Panc1 (cell line): ENCODE measurements around the gene UGT1A6.

ENCODE experiments used
- POLR2AphosphoS5 ChIP-seq: IDR thresholded peaks from 2 replicates; pipeline ENCODE4 v1.6.1; 2012; ENCODE audit warnings: mild to moderate bottlenecking, low read depth, low read length, moderate library complexity
- TCF7L2 ChIP-seq: IDR thresholded peaks from 2 replicates; pipeline ENCODE4 v1.6.1; 2011; ENCODE audit warnings: mild to moderate bottlenecking, low read depth, low read length, inconsistent platforms
- TF ChIP-seq, protein P1 (sequence below): fragments of 450-650 bp; IDR thresholded peaks from 2 replicates; pipeline ENCODE4 v1.5.1; 2017; ENCODE audit warnings: mild to moderate bottlenecking
- TF ChIP-seq, protein P2 (sequence below), 2 experiments: IDR thresholded peaks; 2 replicates each; pipeline ENCODE4 v1.6.1; 2011 to 2012; ENCODE audit warnings: low read depth in 2 of 2, control low read depth in 1 of 2, low read length in 1 of 2, mild to moderate bottlenecking in 1 of 2, moderate library complexity in 1 of 2; ENCODE audit not compliant: insufficient read depth in 1 of 2

GRCh38 chr2:233686928-233687327 lies 5.8 kb upstream of the UGT1A6 start:
- TF ChIP-seq, protein P1, sequence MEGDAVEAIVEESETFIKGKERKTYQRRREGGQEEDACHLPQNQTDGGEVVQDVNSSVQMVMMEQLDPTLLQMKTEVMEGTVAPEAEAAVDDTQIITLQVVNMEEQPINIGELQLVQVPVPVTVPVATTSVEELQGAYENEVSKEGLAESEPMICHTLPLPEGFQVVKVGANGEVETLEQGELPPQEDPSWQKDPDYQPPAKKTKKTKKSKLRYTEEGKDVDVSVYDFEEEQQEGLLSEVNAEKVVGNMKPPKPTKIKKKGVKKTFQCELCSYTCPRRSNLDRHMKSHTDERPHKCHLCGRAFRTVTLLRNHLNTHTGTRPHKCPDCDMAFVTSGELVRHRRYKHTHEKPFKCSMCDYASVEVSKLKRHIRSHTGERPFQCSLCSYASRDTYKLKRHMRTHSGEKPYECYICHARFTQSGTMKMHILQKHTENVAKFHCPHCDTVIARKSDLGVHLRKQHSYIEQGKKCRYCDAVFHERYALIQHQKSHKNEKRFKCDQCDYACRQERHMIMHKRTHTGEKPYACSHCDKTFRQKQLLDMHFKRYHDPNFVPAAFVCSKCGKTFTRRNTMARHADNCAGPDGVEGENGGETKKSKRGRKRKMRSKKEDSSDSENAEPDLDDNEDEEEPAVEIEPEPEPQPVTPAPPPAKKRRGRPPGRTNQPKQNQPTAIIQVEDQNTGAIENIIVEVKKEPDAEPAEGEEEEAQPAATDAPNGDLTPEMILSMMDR: no peak
- TF ChIP-seq, protein P2, sequence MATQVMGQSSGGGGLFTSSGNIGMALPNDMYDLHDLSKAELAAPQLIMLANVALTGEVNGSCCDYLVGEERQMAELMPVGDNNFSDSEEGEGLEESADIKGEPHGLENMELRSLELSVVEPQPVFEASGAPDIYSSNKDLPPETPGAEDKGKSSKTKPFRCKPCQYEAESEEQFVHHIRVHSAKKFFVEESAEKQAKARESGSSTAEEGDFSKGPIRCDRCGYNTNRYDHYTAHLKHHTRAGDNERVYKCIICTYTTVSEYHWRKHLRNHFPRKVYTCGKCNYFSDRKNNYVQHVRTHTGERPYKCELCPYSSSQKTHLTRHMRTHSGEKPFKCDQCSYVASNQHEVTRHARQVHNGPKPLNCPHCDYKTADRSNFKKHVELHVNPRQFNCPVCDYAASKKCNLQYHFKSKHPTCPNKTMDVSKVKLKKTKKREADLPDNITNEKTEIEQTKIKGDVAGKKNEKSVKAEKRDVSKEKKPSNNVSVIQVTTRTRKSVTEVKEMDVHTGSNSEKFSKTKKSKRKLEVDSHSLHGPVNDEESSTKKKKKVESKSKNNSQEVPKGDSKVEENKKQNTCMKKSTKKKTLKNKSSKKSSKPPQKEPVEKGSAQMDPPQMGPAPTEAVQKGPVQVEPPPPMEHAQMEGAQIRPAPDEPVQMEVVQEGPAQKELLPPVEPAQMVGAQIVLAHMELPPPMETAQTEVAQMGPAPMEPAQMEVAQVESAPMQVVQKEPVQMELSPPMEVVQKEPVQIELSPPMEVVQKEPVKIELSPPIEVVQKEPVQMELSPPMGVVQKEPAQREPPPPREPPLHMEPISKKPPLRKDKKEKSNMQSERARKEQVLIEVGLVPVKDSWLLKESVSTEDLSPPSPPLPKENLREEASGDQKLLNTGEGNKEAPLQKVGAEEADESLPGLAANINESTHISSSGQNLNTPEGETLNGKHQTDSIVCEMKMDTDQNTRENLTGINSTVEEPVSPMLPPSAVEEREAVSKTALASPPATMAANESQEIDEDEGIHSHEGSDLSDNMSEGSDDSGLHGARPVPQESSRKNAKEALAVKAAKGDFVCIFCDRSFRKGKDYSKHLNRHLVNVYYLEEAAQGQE (IDR thresholded peaks at IDR 0.05; ENCODE audit: insufficient read depth in 1 of 2, low read depth in 2 of 2, low read length in 1 of 2): no peak
- TF ChIP-seq TCF7L2 (no peak), POLR2AphosphoS5 (no peak)
